ENCODE results near the gene SEC23B. TPM values are rescaled to one million over a fixed set of nuclear protein-coding genes. Genes with fewer than 3 reads are reported as not detected.
"Not testable (repeated sequence)": the region's sequence is repeated elsewhere in the genome, so short reads cannot be mapped to it uniquely, and the experiment has no call there.

Gene SEC23B
- total RNA-seq, 2 experiments from 2014 or later: 42.6 to 51.6 TPM

GRCh38 chr20:18496740-18497592 is 10.8 kb upstream of the SEC23B start, which contains the start of gene RBBP9:
Gene RBBP9 (minus strand): TSS chr20:18497225. CDS start chr20:18497167, 58 bp downstream.
- intact Hi-C loops (cut with micrococcal nuclease; ENCODE audit: unreplicated experiment): loop anchor here (1.0 kb wide), 1 partner anchor 30 kb away; the partner anchor contains the start of genes DZANK1 and POLR3F
- Histone ChIP-seq H3K4me2 (ENCODE audit: low read length) (peak within 1 kb of the TSS; percentile 100), H3K9me3 (ENCODE audit: low read length) (no peaks in the 10 kb centered on the region), H3K9me2 (ENCODE audit: insufficient read depth, low read length) (no peaks in the 10 kb centered on the region), H3K27ac (ENCODE audit: low read depth, low read length, poor library complexity, severe bottlenecking) (peak within 1 kb of the TSS; percentile 25), H2AFZ (ENCODE audit: low read length) (peak within 1 kb of the TSS; percentile 96), H3K79me2 (ENCODE audit: insufficient read depth, low read depth, low read length) (peaks cover 7% of the 10 kb centered on the region; the same call in 1 of the 2 replicates), H3K4me3 (ENCODE audit: low read depth, low read length, poor library complexity, severe bottlenecking) (peak within 1 kb of the TSS; percentile 95), H4K20me1 (ENCODE audit: insufficient read depth, low read length) (no peaks in the 10 kb centered on the region), H3K36me3 (ENCODE audit: insufficient read depth, low read length) (peaks cover 19% of the 10 kb centered on the region), H3K4me1 (ENCODE audit: insufficient read depth, low read length, poor library complexity, severe bottlenecking) (peaks cover 14% of the 10 kb centered on the region)
- no TSS peak for BruUV-seq (replicated peaks)
- POLR2A ChIA-PET: interaction anchor here (0.6 to 5.0 kb wide), 14 partner anchors 9 to 297 kb away, joined by 3 to 101 read pairs (median 6); partner anchors contain the start of genes DZANK1, POLR3F and SEC23B
- peak; percentile 84 for DNase-seq (ENCODE audit: low spot score)
- CTCF ChIA-PET (ENCODE audit: unreplicated experiment): interaction anchor here (1.0 kb wide), 2 partner anchors 10 to 11 kb away, joined by 3 read pairs; partner anchors contain the start of gene SEC23B
- TF ChIP-seq CTCF (conservative IDR thresholded peaks at IDR 0.05; ENCODE audit: low read length) (no peak), EZH2phosphoT487 (IDR thresholded peaks at IDR 0.05; ENCODE audit: borderline replicate concordance, low read depth, low read length) (no peak)

GRCh38 chr20:18497603-18498002 is 10.1 kb upstream of the SEC23B start:
- intact Hi-C loops (cut with micrococcal nuclease; ENCODE audit: unreplicated experiment): loop anchor here (1.0 kb wide), 1 partner anchor 30 kb away; the partner anchor contains the start of genes DZANK1 and POLR3F
- no peak for DNase-seq (ENCODE audit: low spot score)
- peak overlapping the region; percentile 95 for H3K4me3 ChIP-seq (ENCODE audit: low read depth, low read length, poor library complexity, severe bottlenecking)
- peaks cover 14% of the 10 kb centered on the region for H3K4me1 ChIP-seq (ENCODE audit: insufficient read depth, low read length, poor library complexity, severe bottlenecking)
- no peaks in the 10 kb centered on the region for H3K9me3 ChIP-seq (ENCODE audit: low read length)
- peak overlapping the region; percentile 96 for H2AFZ ChIP-seq (ENCODE audit: low read length)
- POLR2A ChIA-PET: interaction anchor here (0.6 to 5.0 kb wide), 10 partner anchors 10 to 296 kb away, joined by 3 to 101 read pairs (median 5); partner anchors contain the start of genes DZANK1, POLR3F and SEC23B
- no peak overlapping the region for H3K27ac ChIP-seq (ENCODE audit: low read depth, low read length, poor library complexity, severe bottlenecking)
- peak overlapping the region; percentile 100 for H3K4me2 ChIP-seq (ENCODE audit: low read length)
- no peak for TF ChIP-seq EZH2phosphoT487 (IDR thresholded peaks at IDR 0.05; ENCODE audit: borderline replicate concordance, low read depth, low read length)
- no TSS peak for BruUV-seq (replicated peaks)
- peaks cover 7% of the 10 kb centered on the region; the same call in 1 of the 2 replicates for H3K79me2 ChIP-seq (ENCODE audit: insufficient read depth, low read depth, low read length)
- H4K20me1 ChIP-seq (ENCODE audit: insufficient read depth, low read length): no peaks in the 10 kb centered on the region
- H3K36me3 ChIP-seq (ENCODE audit: insufficient read depth, low read length): peaks cover 13% of the 10 kb centered on the region
- CTCF ChIA-PET (ENCODE audit: unreplicated experiment): interaction anchor here (0.6 to 1.0 kb wide), 2 partner anchors 9 to 10 kb away, joined by 3 read pairs; partner anchors contain the start of gene SEC23B
- H3K9me2 ChIP-seq (ENCODE audit: insufficient read depth, low read length): no peaks in the 10 kb centered on the region

- CTCF ChIA-PET (ENCODE audit: unreplicated experiment); H3K27ac ChIP-seq (ENCODE audit: low read depth, low read length, poor library complexity, severe bottlenecking); H3K9me3 ChIP-seq (ENCODE audit: low read length); H2AFZ ChIP-seq (ENCODE audit: low read length); DNase-seq (ENCODE audit: low spot score); BruUV-seq (replicated peaks); H3K4me2 ChIP-seq (ENCODE audit: low read length); H3K36me3 ChIP-seq (ENCODE audit: insufficient read depth, low read length); H3K9me2 ChIP-seq (ENCODE audit: insufficient read depth, low read length); H4K20me1 ChIP-seq (ENCODE audit: insufficient read depth, low read length); H3K79me2 ChIP-seq (ENCODE audit: insufficient read depth, low read depth, low read length); H3K4me3 ChIP-seq (ENCODE audit: low read depth, low read length, poor library complexity, severe bottlenecking): not testable (repeated sequence)
- intact Hi-C loops (cut with micrococcal nuclease; ENCODE audit: unreplicated experiment): loop anchor here (10.0 kb wide), 1 partner anchor 537 kb away; the partner anchor contains the start of genes MGME1 and SNX5
- H3K4me1 ChIP-seq (ENCODE audit: insufficient read depth, low read length, poor library complexity, severe bottlenecking): peaks cover 11% of the 10 kb centered on the region
- POLR2A ChIA-PET: interaction anchor here (0.6 to 1.2 kb wide), 3 partner anchors 55 to 1220 kb away, joined by 3 read pairs; no protein-coding TSS in a partner anchor
Observed at GRCh38 chr20:18501672-18502071, 6.1 kb upstream of the SEC23B start.
